Bronchial epithelial cell (primary cell): ENCODE data around the gene USH2A. TPM values are rescaled to one million over a fixed set of nuclear protein-coding genes. Genes with fewer than 3 reads are reported as not detected.

Source experiments
- DNase-seq: peaks from one replicate; pipeline ENCODE4 v3.0.0-alpha.2; 2010; ENCODE audit warnings: low read depth
- FAIRE-seq: peaks from 2 replicates; lab custom pipeline; 2011; peaks lifted over from hg19 to GRCh38; lab: Jason Lieb, UNC
- H3K27me3 ChIP-seq: 2 replicates; pipeline ENCODE4 v1.5.1; 2011; ENCODE audit warnings: low read length; ENCODE audit not compliant: control insufficient read depth, insufficient read depth
- H3K36me3 ChIP-seq: 2 replicates; pipeline ENCODE4 v1.5.1; 2011; ENCODE audit warnings: low read length; ENCODE audit not compliant: control insufficient read depth, insufficient read depth
- H3K4me3 ChIP-seq: 2 replicates; pipeline ENCODE4 v1.5.1; 2011; ENCODE audit warnings: mild to moderate bottlenecking, low read depth, low read length, control low read depth
- CTCF ChIP-seq: IDR thresholded peaks from 2 replicates; pipeline ENCODE4 v1.5.1; 2011; ENCODE audit warnings: mild to moderate bottlenecking, moderate library complexity, low read length, control low read depth, inconsistent platforms; ENCODE audit not compliant: insufficient read depth, severe bottlenecking
- total RNA-seq: library from RNA; depleted of rRNA; stranded (reverse); fragments of >200 nt; gene quantifications from 2 replicates; pipeline ENCODE4 v1.2.1, GENCODE V29; 2014

Gene USH2A
- total RNA-seq, 1 donor from 2014 or later, result not detected

- Histone ChIP-seq H3K27me3 (no peaks in the 10 kb centered on the region), H3K36me3 (no peaks in the 10 kb centered on the region), H3K4me3 (no peak overlapping the region)
- TF ChIP-seq CTCF, result no peak
- FAIRE-seq (no peak), DNase-seq (no peak)
These were observed 245.0 kb downstream of the USH2A start for GRCh38 chr1:216178281-216178680.

- Histone ChIP-seq H3K4me3 (no peak overlapping the region), H3K36me3 (no peaks in the 10 kb centered on the region), H3K27me3 (no peaks in the 10 kb centered on the region)
- no peak for TF ChIP-seq CTCF
- FAIRE-seq (no peak), DNase-seq (no peak)
These were observed 246.3 kb downstream of the USH2A start for GRCh38 chr1:216176970-216177369.

GRCh38 chr1:216175714-216176113 is 247.5 kb downstream of the USH2A start:
- Histone ChIP-seq H3K36me3 (no peaks in the 10 kb centered on the region), H3K4me3 (no peak overlapping the region), H3K27me3 (no peaks in the 10 kb centered on the region)
- no peak for TF ChIP-seq CTCF
- FAIRE-seq (no peak), DNase-seq (no peak)

GRCh38 chr1:216173376-216173995 is 249.8 kb downstream of the USH2A start:
- no peak for FAIRE-seq
- H3K4me3 ChIP-seq, result no peak overlapping the region
- H3K36me3 ChIP-seq, result no peaks in the 10 kb centered on the region
- no peak for DNase-seq
- no peaks in the 10 kb centered on the region for H3K27me3 ChIP-seq
- no peak for TF ChIP-seq CTCF

- no peaks in the 10 kb centered on the region for H3K27me3 ChIP-seq
- FAIRE-seq (no peak), DNase-seq (no peak)
- TF ChIP-seq CTCF, result no peak
- no peaks in the 10 kb centered on the region for H3K36me3 ChIP-seq
- H3K4me3 ChIP-seq, result no peak overlapping the region
These were observed 253.9 kb downstream of the USH2A start for GRCh38 chr1:216169351-216169750.

- TF ChIP-seq CTCF, result no peak
- Histone ChIP-seq H3K4me3 (no peak overlapping the region), H3K27me3 (no peaks in the 10 kb centered on the region), H3K36me3 (no peaks in the 10 kb centered on the region)
- no peak for FAIRE-seq
- no peak for DNase-seq
These were observed 254.7 kb downstream of the USH2A start for GRCh38 chr1:216168546-216168945.
